ENCODE data around the gene SIMC1.
"Not testable (repeated sequence)": the region's sequence is repeated elsewhere in the genome, so short reads cannot be mapped to it uniquely, and the experiment has no call there.

The SIMC1 gene

DNA sequence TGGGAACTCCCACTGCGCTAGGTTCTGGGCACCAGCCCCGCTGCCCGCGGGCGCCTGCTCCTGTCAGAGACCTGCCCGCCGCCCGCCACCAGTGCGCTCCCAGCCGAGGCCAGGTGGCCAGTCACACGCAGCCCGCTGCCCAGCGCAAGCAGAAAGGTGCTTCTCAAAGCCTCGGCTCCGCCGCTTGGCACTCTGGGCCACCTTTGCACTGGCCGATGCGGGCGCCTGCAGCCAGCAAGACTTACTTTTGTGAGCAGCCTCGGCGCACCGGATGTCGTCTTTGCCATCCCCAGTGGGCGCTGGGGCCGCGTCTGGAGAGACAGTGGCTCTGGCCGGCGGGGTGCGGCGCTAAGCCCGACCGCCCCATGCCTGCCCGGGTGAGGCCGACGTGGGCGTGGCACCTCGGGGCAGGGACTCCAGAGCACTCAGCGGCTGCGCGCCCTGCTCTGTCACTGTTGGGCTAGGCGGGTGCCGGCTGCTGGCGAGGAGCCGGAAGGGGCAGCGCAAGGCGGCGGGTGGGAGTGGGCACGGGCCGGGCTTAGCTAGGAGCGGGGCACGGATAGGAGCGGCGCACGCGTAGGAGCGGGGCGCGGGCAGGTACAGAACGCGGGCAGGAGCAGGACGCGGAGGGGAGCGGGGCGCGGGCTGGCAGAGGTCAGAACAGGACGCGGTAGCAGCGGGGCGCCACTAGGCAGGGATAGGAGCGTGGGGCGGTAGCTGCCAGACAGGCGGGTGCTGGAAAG, 39.1 kb upstream of the SIMC1 start:
- DNase-seq (peak; percentile 33 to 40), ATAC-seq (peak; percentile 49)
- not testable (repeated sequence) for H3K27ac Mint-ChIP-seq, H3K9me3 Mint-ChIP-seq
- peak overlapping the region; percentile 64 to 73 for H3K4me3 Mint-ChIP-seq
- H3K4me1 Mint-ChIP-seq: peaks cover 32% of the 10 kb centered on the region
- H3K27me3 Mint-ChIP-seq: peaks cover 42% of the 10 kb centered on the region

DNA sequence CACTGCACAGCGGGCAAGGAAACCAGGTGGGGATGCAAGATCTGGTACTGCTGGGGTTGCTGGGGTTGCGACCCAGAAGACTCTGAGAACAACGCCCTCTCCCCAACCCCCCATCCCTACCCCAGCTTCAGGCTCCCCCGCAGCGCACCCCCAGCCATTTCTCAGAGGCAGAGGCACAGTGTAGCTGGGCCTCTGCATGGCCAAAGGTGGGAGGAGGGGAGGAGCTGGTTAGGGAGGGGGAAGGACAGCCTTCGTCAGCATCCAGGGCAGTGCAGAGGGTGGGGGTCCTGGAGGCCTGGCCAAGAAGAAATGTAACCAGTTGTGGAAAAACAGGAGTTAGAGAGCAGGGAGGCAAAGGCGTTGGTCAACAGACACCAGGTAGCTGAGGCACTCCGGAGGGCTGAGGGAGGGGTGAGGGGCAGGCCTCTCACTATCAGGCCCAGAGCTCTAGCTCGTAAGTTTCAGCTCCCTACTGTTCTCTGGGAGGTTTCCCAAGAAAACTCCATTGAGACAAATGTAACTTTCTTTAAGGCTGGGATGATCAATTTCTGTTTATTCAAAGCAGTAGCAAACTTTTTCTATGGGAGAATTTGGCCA, 38.3 kb upstream of the SIMC1 start:
- not testable (repeated sequence) for ATAC-seq
- peak overlapping the region; percentile 64 to 73 for H3K4me3 Mint-ChIP-seq

DNA sequence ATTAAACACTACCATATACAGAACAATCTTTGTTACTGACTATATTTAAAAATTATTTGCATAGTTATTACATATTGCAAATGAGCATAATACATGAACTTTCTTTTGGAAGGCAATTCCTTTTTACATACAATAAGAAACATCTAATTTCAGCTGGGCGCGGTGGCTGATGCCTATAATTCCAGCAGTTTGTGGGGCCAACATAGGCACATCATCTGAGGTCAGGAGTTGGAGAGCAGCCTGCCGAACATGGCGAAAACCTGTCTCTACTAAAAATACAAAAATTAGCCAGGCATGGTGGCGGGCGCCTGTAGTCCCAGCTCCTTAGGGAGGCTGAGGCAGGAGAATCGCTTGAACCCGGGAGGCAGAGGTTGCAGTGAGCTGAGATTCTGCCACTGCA, 36.4 kb upstream of the SIMC1 start:
- Mint-ChIP-seq H3K27me3 (peaks cover 40% of the 10 kb centered on the region), H3K9me3 (no peaks in the 10 kb centered on the region), H3K4me3 (no peak overlapping the region), H3K27ac (no peak overlapping the region), H3K4me1 (peaks cover 22% of the 10 kb centered on the region)
- DNase-seq (no peak), ATAC-seq (no peak)

More for the DNA sequence above, 38.3 kb upstream of the SIMC1 start:
- not testable (repeated sequence) for H3K9me3 Mint-ChIP-seq, DNase-seq, H3K27ac Mint-ChIP-seq
- peaks cover 30% of the 10 kb centered on the region for H3K4me1 Mint-ChIP-seq
- peaks cover 47% of the 10 kb centered on the region for H3K27me3 Mint-ChIP-seq

DNA sequence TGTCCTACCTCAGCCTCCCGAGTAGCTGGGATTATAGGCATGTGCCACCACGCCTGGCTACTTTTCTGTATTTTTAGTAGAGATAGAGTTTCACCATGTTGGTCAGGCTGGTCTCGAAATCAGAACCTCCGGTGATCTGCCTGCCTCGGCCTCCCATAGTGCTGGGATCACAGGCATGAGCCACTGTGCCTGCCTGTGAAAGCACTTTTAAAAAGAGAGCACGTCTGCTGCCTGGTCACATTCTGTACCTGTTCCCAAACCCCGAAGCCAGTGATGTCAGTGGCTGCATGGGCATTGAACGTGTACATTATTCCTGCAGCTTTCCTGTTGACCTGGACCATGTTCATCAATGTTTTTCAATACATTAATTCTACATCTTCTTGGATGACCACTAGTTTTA, 35.1 kb upstream of the SIMC1 start:
- DNase-seq (no peak), ATAC-seq (no peak)
- Mint-ChIP-seq H3K27me3 (peaks cover 28% of the 10 kb centered on the region), H3K9me3 (no peaks in the 10 kb centered on the region), H3K4me3 (no peak overlapping the region), H3K4me1 (peaks cover 13% of the 10 kb centered on the region), H3K27ac (no peak overlapping the region)

DNA sequence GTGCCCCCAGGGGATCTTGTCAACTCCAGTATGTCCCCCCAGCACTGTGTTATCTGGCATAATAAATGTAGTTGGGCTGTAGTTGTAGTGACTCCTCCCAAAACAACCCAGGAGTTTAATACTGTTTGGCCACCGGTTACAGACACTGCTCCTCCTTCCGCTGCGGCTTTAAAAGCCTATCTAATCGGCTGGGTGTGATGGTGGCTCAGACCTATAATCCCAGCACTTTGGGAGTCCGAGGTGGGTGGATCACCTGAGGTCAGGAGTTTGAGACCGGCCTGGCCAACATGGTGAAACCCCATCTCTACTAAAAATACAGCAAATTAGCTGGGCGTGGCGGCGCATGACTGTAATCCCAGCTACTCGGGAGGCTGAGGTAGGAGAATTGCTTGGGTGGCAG, 34.7 kb upstream of the SIMC1 start:
- ATAC-seq, H3K27ac Mint-ChIP-seq, H3K9me3 Mint-ChIP-seq, DNase-seq, H3K4me3 Mint-ChIP-seq: not testable (repeated sequence)
- Mint-ChIP-seq H3K27me3 (peaks cover 28% of the 10 kb centered on the region), H3K4me1 (peaks cover 13% of the 10 kb centered on the region)

DNA sequence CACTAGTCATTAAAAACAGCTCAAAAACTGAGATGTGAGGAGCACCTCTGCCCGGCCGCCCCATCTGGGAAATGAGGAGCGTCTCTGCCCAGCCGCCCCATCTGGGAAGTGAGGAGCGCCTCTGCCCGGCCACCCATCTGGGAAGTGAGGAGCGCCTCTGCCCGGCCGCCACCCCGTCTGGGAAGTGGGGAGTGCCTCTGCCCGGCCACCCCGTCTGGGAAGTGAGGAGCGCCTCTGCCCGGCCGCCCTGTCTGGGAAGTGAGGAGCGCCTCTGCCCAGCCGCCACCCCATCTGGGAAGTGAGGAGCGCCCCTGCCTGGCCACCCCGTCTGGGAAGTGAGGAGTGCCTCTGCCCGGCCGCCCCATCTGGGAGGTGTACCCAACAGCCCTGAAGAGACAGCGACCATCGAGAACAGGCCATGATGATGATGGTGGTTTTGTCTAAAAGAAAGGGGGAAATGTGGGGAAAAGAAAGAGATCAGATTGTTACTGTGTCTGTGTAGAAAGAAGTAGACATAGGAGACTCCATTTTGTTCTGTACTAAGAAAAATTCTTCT, 23.7 kb upstream of the SIMC1 start:
- H3K4me3 Mint-ChIP-seq, H3K4me1 Mint-ChIP-seq, ATAC-seq, H3K9me3 Mint-ChIP-seq, H3K27ac Mint-ChIP-seq, DNase-seq: not testable (repeated sequence)
- H3K27me3 Mint-ChIP-seq: peaks cover 32% of the 10 kb centered on the region

DNA sequence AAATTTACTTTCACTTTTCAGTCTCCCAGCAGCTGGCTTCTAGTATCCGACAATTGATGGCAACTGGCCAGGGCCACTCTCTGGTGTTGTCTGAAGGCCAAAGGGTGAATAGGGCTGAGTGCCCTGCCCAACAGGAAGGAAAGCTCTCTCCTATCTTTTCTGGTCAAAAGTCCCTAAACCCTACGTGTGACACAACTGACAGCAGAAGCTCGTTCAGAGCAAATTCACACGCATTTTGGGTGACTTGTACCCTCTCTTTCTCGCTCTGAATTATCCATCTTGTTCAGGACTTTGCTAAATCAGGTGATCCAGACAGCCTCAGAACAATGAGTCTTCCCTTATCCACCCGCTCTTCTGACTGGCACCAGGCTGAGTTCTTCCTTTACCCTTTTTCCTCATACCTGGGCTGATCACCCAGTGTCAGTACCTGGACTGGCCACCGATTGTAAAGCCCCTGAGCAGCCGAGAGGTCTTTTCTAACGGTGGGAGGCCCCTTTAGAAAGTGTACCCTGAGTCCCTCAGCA, 21.8 kb upstream of the SIMC1 start:
- Mint-ChIP-seq H3K4me3 (peak overlapping the region; percentile 27 to 30), H3K27me3 (peaks cover 32% of the 10 kb centered on the region)
- not testable (repeated sequence) for H3K27ac Mint-ChIP-seq, DNase-seq, ATAC-seq, H3K4me1 Mint-ChIP-seq, H3K9me3 Mint-ChIP-seq

DNA sequence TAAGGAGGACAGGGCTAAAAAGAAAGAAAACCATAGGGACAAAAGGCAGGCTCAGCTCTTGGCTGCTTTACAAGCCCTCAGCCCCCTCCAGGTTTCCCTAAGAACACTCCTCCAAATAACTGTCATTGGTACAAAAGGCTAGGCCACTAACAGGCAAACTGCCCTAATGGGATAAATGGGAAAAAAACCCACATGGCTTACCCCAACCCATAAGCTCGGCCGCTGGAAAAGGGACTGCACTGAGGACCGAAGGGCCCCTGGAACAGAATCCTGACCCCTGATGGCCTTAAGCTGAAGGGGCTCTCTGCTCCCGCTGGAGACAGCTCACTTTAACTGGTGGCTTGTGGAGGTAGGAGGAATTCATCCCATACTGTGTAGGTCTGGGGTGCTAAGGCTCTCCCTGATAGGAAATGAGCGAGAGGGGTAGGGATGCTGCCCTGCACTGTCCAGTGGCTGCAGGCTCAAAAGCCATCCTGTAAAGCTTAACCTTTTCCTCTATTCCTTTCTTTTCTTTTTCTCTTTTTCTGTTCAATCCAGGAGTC, 21.0 kb upstream of the SIMC1 start:
- H3K27me3 Mint-ChIP-seq: peaks cover 32% of the 10 kb centered on the region
- not testable (repeated sequence) for ATAC-seq, H3K9me3 Mint-ChIP-seq, DNase-seq, H3K4me1 Mint-ChIP-seq, H3K27ac Mint-ChIP-seq, H3K4me3 Mint-ChIP-seq

DNA sequence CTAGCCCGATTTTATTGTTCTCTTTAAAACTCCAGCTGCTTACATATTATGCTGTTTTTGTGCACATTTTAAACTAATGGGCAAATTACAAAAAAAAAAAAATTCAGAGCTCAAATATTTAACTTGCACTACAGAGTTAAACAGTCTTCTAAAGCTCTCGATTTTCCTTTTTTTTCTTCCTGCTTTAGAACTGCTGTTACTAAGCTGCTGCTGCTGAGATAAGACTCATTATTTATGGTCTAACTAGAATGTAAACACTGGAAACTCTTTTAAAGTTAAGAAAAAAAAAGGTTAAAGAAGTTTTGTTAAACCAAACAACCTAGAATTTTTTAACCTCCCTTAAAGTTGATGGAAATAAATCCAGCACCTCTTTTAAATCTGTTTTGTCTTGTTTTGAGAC, 20.5 kb upstream of the SIMC1 start:
- not testable (repeated sequence) for H3K27ac Mint-ChIP-seq, DNase-seq, H3K4me3 Mint-ChIP-seq

DNA sequence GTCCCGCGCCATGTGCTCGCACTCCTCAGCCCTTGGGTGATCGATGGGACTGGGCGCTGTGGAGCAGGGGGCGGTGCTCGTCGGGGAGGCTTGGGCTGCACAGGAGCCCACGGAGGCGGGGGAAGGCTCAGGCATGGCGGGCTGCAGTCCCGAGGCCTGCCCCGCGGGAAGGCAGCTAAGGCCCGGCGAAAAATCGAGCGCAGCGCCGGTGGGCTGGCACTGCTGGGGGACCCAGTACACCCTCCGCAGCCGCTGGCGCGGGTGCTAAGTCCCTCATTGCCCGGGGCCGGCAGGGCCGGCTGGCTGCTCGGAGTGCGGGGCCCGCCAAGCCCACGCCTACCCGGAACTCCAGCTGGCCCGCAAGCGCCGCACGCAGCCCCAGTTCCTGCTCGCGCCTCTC, 16.2 kb upstream of the SIMC1 start:
- H3K9me3 Mint-ChIP-seq, H3K4me3 Mint-ChIP-seq, ATAC-seq, H3K4me1 Mint-ChIP-seq, H3K27ac Mint-ChIP-seq, DNase-seq: not testable (repeated sequence)
- H3K27me3 Mint-ChIP-seq: peaks cover 16% of the 10 kb centered on the region

More for the DNA sequence above, 20.5 kb upstream of the SIMC1 start:
- not testable (repeated sequence) for H3K9me3 Mint-ChIP-seq, H3K4me1 Mint-ChIP-seq, ATAC-seq
- peaks cover 29% of the 10 kb centered on the region for H3K27me3 Mint-ChIP-seq

DNA sequence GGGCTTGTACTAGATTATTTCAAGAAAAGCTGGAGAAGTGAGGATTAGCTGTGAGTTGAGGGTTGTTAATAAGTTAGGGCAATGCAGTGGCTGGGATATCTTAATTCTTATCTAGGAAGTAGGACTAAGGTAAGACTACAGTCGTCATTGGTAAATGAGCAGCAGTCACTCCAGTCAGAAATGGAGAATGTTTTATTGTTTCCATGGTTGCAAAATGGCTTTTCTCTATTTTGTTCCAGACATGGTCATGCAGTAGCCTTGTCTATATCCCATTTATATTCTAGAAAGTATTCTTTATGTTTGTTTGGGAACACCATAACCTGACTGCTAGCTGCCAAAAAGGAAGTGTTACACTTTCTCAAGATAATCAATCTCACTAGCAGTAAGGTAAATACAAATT, 9.9 kb upstream of the SIMC1 start:
- not testable (repeated sequence) for H3K4me3 Mint-ChIP-seq, DNase-seq, H3K27me3 Mint-ChIP-seq, H3K9me3 Mint-ChIP-seq, H3K4me1 Mint-ChIP-seq, ATAC-seq, H3K27ac Mint-ChIP-seq

DNA sequence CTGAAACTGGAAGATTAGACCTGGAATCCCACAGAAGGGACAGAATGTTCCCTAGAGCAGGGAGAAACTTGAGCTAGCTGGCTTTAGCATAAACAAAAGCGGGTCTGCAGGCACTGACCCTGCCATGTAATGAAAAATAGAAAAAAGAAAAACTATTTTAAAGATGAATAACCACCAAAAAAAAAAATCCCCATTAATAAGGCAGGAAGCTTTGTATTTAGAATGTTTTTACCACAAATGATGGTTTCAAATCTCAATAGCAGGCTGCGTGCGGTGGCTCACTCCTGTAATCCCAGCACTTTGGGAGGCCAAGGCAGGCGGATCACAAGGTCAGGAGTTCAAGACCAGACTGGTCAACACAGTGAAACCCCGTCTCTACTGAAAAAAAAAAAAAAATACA, 5.0 kb upstream of the SIMC1 start:
- DNase-seq, H3K27ac Mint-ChIP-seq, H3K9me3 Mint-ChIP-seq, H3K27me3 Mint-ChIP-seq, ATAC-seq, H3K4me3 Mint-ChIP-seq: not testable (repeated sequence)
- H3K4me1 Mint-ChIP-seq: peaks cover 11% of the 10 kb centered on the region

DNA sequence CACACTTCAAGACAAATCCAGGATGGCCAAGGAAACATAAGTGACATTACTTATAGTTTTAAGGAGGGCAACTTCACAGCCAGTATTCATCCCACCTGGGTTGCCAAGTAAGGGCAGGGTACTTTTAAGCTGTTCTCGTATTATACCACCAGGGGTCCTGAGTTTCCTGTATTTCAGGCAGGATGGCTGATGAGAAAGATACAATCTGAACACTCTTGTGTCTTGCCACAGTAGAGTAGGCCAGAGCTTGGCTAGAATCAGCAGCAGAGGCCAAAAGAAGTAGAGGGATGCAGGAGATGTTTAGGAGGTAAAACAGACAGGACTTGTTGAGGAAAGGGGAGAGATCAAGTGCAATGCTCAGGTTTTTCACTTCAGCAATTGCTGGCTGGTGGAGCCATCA, 3.1 kb upstream of the SIMC1 start:
- H3K27ac Mint-ChIP-seq, H3K4me3 Mint-ChIP-seq, H3K27me3 Mint-ChIP-seq, H3K9me3 Mint-ChIP-seq: not testable (repeated sequence)
- peaks cover 11% of the 10 kb centered on the region for H3K4me1 Mint-ChIP-seq
- peak; percentile 70 for ATAC-seq
- peak; percentile 32 to 47 for DNase-seq

DNA sequence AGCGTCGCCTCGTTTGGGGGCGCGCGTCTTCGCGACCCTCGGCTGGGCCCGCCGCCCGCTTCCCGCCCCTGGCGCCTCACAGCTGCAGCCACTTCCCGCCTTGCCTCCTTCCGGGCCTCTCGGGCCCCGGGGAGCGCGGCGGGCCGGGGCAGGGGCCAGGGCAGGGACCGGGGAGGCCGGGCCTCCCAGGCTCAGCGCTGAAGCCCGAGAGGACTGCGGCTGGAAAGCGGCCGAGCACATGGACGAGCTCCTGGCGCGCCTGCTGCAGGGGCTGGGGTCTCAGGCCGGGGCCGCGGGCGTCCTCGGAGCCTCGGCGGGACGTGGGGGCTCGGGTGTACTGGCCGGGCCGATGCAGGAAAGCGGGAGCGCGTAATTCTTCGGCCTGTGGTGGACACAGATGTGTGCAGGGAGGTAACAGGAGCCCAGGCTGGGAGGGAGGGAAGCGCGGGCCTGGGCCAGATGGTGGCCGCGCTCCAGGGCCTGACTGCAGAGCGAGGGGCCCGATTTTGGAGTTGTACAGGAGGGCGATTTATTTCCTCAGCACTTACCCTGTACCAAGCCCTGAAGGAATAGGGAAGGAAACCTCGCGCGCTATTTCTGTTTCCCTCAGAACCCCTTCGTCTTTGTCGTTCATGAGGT, 540 bp downstream of the SIMC1 start:
- H3K27me3 Mint-ChIP-seq, H3K4me1 Mint-ChIP-seq, DNase-seq, H3K27ac Mint-ChIP-seq, H3K9me3 Mint-ChIP-seq, H3K4me3 Mint-ChIP-seq: not testable (repeated sequence)
- ATAC-seq: peak; percentile 76

DNA sequence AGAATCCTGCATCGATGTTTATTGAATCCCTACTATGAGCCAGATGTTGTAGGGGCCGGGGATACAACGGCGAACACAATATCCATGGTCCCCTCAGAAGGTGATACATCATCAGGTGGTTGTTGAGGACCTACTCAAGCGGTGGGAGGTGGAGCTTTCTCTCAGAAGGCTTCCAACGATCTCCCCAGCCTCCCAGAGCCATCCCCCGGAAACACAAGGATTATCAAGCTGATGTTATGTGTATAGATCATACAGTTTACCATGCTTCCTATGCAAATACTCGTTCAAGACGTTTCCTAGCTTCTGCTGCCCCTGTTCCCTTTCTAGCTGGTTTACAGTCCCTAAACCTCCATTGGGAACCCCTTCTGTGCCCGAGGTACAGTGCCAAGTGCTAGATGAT, 1.1 kb downstream of the SIMC1 start:
- not testable (repeated sequence) for H3K27ac Mint-ChIP-seq, H3K27me3 Mint-ChIP-seq, H3K9me3 Mint-ChIP-seq, ATAC-seq, H3K4me1 Mint-ChIP-seq, DNase-seq, H3K4me3 Mint-ChIP-seq

Data from stimulated activated naive CD8-positive, alpha-beta T cell treated with anti-CD3 and anti-CD28 coated beads, Interleukin-15, amount 100 ng/mL, for 72 hours (primary cell).